GM19455 (cell line): Measurements from ENCODE around the gene SPATA31D3.
"Not testable (repeated sequence)": the region's sequence is repeated elsewhere in the genome, so short reads cannot be mapped to it uniquely, and the experiment has no call there.

Source experiments
- ATAC-seq: cut with Tn5 transposase; IDR thresholded peaks from one replicate; pipeline ENCODE4 v1.9.1; 2021; ENCODE audit not compliant: unreplicated experiment

The SPATA31D3 gene

GRCh38 chr9:81943393-81943792 is at the start of gene SPATA31D3:
Gene SPATA31D3 (plus strand): TSS chr9:81943500. CDS start chr9:81943586, 86 bp downstream.
- not testable (repeated sequence) for ATAC-seq

- ATAC-seq: no peak
These were observed 49.4 kb upstream of the SPATA31D3 start for GRCh38 chr9:81893929-81894328.

GRCh38 chr9:81894891-81895290 is 48.4 kb upstream of the SPATA31D3 start:
- ATAC-seq: no peak

- ATAC-seq: no peak
These were observed 47.2 kb upstream of the SPATA31D3 start for GRCh38 chr9:81896070-81896469.

- ATAC-seq: no peak
These were observed 44.4 kb upstream of the SPATA31D3 start for GRCh38 chr9:81898851-81899250.

- ATAC-seq: no peak
These were observed 41.1 kb upstream of the SPATA31D3 start for GRCh38 chr9:81902196-81902595.

- no peak for ATAC-seq
These were observed 40.7 kb upstream of the SPATA31D3 start for GRCh38 chr9:81902626-81903025.

DNA sequence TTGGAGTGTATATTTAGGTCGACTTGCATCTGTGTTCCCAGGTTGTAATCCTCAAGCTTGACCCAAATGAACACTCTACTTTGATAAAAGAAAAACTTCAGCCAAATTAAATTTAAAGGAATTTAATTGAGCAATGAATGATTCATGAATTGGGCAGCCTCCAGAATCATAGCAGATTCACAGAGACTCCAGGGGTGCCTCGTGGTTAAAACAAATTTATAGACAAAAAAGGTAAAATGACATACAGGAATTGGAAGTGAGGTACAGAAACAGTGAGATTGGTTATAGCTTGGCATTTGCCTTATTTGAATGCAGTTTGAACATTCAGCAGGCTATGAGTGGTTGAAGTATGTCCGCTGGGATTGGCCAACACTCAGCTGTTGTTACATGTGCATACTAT is 36.6 kb upstream of the SPATA31D3 start:
- no peak for ATAC-seq

DNA sequence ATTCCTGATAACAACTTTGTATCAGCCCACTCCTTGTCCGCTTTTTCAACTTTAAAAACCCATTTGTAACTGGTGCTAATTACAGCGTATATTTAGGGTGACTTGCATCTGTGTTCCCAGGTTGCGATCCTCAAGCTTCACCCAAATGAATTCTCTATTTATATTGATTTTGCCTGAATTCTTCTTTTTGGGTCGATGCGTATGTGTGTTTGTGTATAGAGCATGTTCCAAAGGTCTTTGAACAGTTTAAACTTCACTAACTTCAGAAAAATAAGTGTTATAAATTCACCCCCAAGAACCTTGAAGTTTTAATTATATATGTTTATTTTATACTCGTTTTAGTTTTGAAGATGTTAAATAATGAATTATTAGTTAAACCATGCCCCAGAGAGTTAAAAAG is 31.2 kb upstream of the SPATA31D3 start:
- ATAC-seq: no peak

DNA sequence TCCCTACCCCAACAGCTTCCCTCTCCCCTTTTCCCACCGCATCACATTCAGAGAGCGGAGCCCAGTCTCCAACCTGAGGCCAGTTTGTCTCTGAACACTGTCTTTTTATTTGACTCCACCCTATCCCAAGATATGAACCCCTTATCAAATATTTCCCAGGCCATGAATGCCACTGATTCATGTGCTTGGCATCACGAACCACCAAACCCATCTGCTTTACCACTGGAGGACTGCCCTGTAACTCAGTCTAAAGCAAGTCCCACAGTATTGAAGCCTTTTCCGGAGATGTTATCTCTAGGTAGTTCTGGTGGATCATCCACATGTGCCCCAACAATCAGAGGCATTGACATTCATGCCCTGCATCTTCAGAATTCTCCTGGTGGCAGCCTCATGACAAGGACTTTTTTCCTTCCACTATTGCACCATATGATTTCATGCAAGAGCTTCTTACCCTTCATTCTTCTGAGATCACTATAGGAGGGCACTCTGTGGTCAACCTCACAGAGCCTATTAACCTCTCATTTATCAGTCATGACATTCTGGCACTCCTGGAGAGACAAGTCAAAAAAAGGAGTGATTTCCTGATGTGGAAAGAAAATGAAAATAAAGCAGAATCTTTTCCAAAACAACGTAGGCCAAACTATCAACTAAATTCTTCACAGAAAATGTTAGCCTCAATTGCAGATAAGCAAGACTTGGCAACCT is 27.3 kb upstream of the SPATA31D3 start:
- ATAC-seq: no peak

GRCh38 chr9:81918507-81918906 is 24.8 kb upstream of the SPATA31D3 start:
- ATAC-seq: not testable (repeated sequence)

DNA sequence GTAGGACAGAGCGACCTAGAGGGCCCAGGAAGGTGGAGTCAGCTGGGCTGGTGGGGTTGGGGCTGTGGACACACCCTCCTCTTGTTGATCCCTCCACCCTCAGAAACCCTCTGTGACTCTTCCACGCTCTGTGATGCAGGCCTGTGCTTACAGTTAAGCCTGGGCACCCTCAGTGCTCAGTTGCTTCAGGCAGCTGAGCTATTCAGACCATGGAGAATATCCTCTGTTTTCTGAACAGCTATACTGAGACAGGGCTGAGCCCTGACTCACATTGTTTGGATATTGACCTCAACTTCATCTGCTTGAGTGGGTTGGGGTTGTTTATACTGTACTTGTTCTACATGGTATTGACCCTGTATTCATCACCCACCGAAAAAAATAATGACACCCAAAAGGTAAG is 15.0 kb upstream of the SPATA31D3 start, which contains the start of gene SPATA31D4:
SPATA31D4 (plus strand) TSS at position 124 of the 400 bp plus-strand sequence; CDS start at position 210, 86 bp downstream.
- not testable (repeated sequence) for ATAC-seq

GRCh38 chr9:81930147-81930546 is 13.2 kb upstream of the SPATA31D3 start:
- ATAC-seq: not testable (repeated sequence)

DNA sequence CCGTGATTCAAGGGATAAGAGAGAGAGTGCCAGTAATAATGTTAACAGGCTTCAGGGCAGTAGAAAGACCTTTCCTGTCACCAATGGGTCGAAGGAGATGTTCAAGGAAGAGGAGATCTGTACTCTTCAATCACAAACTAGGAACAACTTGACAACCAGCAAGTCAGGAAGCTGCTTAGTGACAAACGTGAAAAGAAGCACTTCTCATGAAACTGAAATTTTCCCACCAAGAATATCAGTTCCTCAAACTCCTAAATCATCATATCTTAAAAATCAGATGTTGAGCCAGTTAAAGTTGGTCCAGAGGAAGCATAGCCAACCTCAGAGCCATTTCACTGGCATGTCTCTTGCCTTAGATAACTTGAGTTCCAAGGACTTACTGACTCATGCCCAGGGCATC is 9.8 kb upstream of the SPATA31D3 start:
- not testable (repeated sequence) for ATAC-seq

DNA sequence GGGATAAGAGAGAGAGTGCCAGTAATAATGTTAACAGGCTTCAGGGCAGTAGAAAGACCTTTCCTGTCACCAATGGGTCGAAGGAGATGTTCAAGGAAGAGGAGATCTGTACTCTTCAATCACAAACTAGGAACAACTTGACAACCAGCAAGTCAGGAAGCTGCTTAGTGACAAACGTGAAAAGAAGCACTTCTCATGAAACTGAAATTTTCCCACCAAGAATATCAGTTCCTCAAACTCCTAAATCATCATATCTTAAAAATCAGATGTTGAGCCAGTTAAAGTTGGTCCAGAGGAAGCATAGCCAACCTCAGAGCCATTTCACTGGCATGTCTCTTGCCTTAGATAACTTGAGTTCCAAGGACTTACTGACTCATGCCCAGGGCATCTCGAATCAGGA is 5.3 kb downstream of the SPATA31D3 start:
- not testable (repeated sequence) for ATAC-seq

DNA sequence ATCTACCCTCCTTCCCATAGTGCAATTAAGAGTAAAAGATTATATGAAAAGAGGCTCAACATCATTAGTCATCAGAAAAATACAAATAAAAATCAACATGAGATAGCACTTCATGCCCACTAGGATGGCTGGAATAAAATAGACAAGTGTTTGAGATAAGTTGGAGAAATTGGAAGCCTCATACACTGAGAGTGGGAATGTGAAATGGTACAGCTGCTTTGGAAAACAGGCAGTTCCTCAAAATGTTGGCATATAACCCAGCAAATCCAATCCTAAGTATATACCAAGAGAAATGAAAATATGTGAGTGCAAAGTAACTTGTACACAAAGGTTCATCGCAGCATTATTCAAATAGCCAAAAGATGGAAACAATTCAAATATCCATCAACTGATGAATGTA is 9.8 kb downstream of the SPATA31D3 start:
- no peak for ATAC-seq

- no peak for ATAC-seq
These were observed 12.3 kb downstream of the SPATA31D3 start for GRCh38 chr9:81955625-81956024.

GRCh38 chr9:81964218-81965171 is 21.2 kb downstream of the SPATA31D3 start:
- ATAC-seq: no peak

DNA sequence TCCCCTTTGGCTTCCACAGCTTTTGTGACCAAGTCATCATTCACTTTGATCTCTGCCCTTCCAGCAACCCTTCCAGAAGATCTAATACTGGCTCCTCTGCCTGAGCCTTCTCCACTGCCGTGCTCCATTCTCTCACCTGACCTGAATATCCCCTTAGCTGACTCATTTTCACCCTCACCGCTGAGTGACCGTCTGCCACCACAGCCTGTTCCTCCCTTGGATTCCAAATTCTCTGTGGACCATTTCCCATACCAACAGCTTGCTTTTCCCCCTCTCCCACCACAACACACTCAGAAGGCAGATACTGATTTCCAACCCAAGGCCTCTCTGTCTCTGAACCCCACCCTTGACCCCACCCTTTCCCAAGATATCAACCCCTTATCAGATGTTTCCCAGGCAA is 24.7 kb downstream of the SPATA31D3 start:
- ATAC-seq: no peak

DNA sequence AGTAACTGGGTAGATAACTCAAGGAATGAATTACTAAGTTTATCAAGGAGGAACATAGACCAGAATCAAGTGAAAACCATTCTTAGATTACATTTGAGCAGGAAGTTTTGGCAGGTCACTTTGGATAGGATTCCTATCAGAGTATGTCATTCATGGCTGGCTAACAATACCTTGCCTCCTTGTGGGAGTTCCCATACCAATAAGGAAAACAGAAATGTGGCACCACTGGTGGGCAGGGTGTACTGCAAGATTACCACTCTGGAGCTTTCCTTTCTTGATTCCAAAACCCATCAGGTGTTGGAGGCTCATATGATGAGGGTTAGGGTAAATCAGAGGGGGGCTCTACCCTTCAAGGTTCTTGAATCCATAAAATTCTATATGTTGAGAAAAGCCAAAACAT is 26.7 kb downstream of the SPATA31D3 start:
- no peak for ATAC-seq

- no peak for ATAC-seq
These were observed 28.4 kb downstream of the SPATA31D3 start for GRCh38 chr9:81971727-81972126.

DNA sequence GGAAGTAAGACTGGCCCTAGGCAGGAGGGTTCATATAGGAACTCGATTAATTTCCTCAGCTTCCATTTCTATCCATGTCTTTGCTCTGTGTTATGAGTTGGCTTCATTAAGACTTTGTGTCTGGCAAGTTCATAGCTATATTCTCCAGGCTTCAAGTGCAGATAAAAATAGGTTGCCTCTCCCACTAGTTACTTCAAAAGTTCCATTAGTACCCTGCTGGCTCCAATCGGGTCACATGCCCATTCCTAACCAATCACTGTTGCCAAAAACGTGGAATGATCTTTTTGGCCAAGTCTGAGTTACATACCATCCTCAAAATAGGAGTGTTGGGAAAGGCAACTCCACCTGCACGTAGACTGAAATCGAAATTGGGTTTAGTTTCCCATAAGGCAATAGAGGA is 31.5 kb downstream of the SPATA31D3 start:
- ATAC-seq: no peak
